Liver (tissue), 9 donors: ENCODE results near the gene TRMT44. TPM values are rescaled to one million over a fixed set of nuclear protein-coding genes. Genes with fewer than 3 reads are reported as not detected.

Experiments used
- DNase-seq: peaks from one replicate; pipeline ENCODE4 v3.0.0-alpha.2; 2017; ENCODE audit warnings: low spot score
- H3K27ac ChIP-seq, 2 donors: one replicate each; pipeline ENCODE4 v1.7.0; 2013; ENCODE audit warnings: inconsistent platforms in 2 of 2, low read length in 2 of 2, control low read depth in 1 of 2, low read depth in 1 of 2, mild to moderate bottlenecking in 1 of 2
- H3K27me3 ChIP-seq, 4 donors: one replicate each; pipeline versions ENCODE4 v1.6.1 to v1.7.0; 2013; ENCODE audit warnings: low read length in 3 of 4, inconsistent platforms in 1 of 4, mild to moderate bottlenecking in 1 of 4, moderate library complexity in 1 of 4; ENCODE audit not compliant: control insufficient read depth in 4 of 4, insufficient read depth in 4 of 4
- H3K36me3 ChIP-seq, 4 donors: one replicate each; pipeline versions ENCODE4 v1.6.1 to v1.7.0; 2013; ENCODE audit warnings: low read length in 3 of 4, mild to moderate bottlenecking in 3 of 4, low read depth in 1 of 4, moderate library complexity in 1 of 4; ENCODE audit not compliant: control insufficient read depth in 4 of 4, insufficient read depth in 3 of 4
- H3K4me1 ChIP-seq, 4 donors: one replicate each; pipeline versions ENCODE4 v1.6.1 to v1.7.0; 2013; ENCODE audit warnings: low read length in 3 of 4, mild to moderate bottlenecking in 3 of 4, moderate library complexity in 1 of 4; ENCODE audit not compliant: control insufficient read depth in 4 of 4, insufficient read depth in 4 of 4
- H3K4me3 ChIP-seq, 3 donors: one replicate each; pipeline versions ENCODE4 v1.6.1 to v1.7.0; 2013; ENCODE audit warnings: low read length in 3 of 3, control low read depth in 1 of 3, low read depth in 1 of 3, mild to moderate bottlenecking in 1 of 3
- H3K9ac ChIP-seq, 2 donors: one replicate each; pipeline ENCODE4 v1.7.0; 2013; ENCODE audit warnings: low read length in 2 of 2, mild to moderate bottlenecking in 2 of 2, moderate library complexity in 2 of 2, control low read depth in 1 of 2, low read depth in 1 of 2
- H3K9me3 ChIP-seq, 4 donors: one replicate each; pipeline versions ENCODE4 v1.6.1 to v1.7.0; 2013; ENCODE audit warnings: low read length in 3 of 4; ENCODE audit not compliant: control insufficient read depth in 4 of 4
- CTCF ChIP-seq: fragments of 150-350 bp; IDR thresholded peaks from 2 replicates; pipeline ENCODE4 v1.5.1; 2017; ENCODE audit warnings: improper control_type of control experiment, low read depth, low read length; ENCODE audit not compliant: missing input control
- EGR1 ChIP-seq, 2 donors: IDR thresholded peaks; 2 replicates each; pipeline ENCODE4 v1.6.1; 2016 to 2018; ENCODE audit warnings: antibody characterized with exemption in 2 of 2, low read depth in 2 of 2
- FOXA2 ChIP-seq: IDR thresholded peaks from 2 replicates; pipeline ENCODE4 v1.6.1; 2016; ENCODE audit warnings: antibody characterized with exemption
- JUND ChIP-seq, 2 donors: IDR thresholded peaks; 2 replicates each; pipeline ENCODE4 v1.6.1; 2016; ENCODE audit warnings: antibody characterized with exemption in 2 of 2
- NR2F2 ChIP-seq: IDR thresholded peaks from 2 replicates; pipeline ENCODE4 v1.6.1; 2016; ENCODE audit warnings: antibody characterized with exemption
- RAD21 ChIP-seq, 2 donors: IDR thresholded peaks; 2 replicates each; pipeline ENCODE4 v1.6.1; 2016; ENCODE audit warnings: antibody characterized with exemption in 2 of 2, mild to moderate bottlenecking in 2 of 2
- SP1 ChIP-seq: IDR thresholded peaks from 2 replicates; pipeline ENCODE4 v1.6.1; 2018; ENCODE audit warnings: antibody characterized with exemption, mild to moderate bottlenecking
- TAF1 ChIP-seq: conservative IDR thresholded peaks from 2 replicates; pipeline ENCODE4 v1.6.1; 2016; ENCODE audit warnings: antibody characterized with exemption, mild to moderate bottlenecking
- YY1 ChIP-seq: IDR thresholded peaks from 2 replicates; pipeline ENCODE4 v1.6.1; 2016; ENCODE audit warnings: antibody characterized with exemption, mild to moderate bottlenecking
- ZBTB33 ChIP-seq: IDR thresholded peaks from 2 replicates; pipeline ENCODE4 v1.6.1; 2016; ENCODE audit warnings: antibody characterized with exemption
- WGBS: extraction: QIAGEN DNeasy Blood & Tissue Kit; methylation state at CpG from one replicate; pipeline ENCODE4 v1.1.7; 2013; 5-methylcytosine and 5-hydroxymethylcytosine counted together
- polyA plus RNA-seq, 2 donors: library from polyadenylated mRNA; stranded (reverse) in 1 of 2; unstranded in 1 of 2; fragments of 200-250 nt in 1 of 2; fragments of >200 nt in 1 of 2; fragmentation: Nextera tagmentation in 1 of 2; extraction: Ambion mirVana in 1 of 2; gene quantifications; one replicate each; pipeline versions ENCODE4 v1.2.1 to v1.2.3, GENCODE V29; 2013 to 2015
- total RNA-seq, 2 donors: library from RNA; depleted of rRNA; stranded (reverse); fragments of >200 nt; gene quantifications; one replicate each; pipeline ENCODE4 v1.2.3, GENCODE V29; 2014
- donor health status: healthy.
- donor health status: healthy.
- donor health status: healthy.
- donor health status: healthy.
- donor health status: healthy.

The TRMT44 gene
- total and polyA plus RNA-seq, 4 donors: 3.0 to 16.0 (median 5.7) TPM

- peaks cover 8 to 63% (median 18%) of the 10 kb centered on the region in 4 donors for H3K36me3 ChIP-seq
- DNase-seq: no peak
Measured at GRCh38 chr4:8467016-8467415, 26.4 kb downstream of the TRMT44 start.

GRCh38 chr4:8468746-8469535, 28.4 kb downstream of the TRMT44 start:
- Histone ChIP-seq H3K9ac (no peak overlapping the region), H3K36me3 (peaks cover 8 to 56% (median 13%) of the 10 kb centered on the region in 4 donors), H3K27ac (no peak overlapping the region), H3K9me3 (no peaks in the 10 kb centered on the region), H3K27me3 (no peaks in the 10 kb centered on the region), H3K4me1 (no peaks in the 10 kb centered on the region), H3K4me3 (no peak overlapping the region)
- peak; percentile 74 for DNase-seq
- WGBS: 62% methylated on average over 21 of the region's 21 CpGs
- no peak for TF ChIP-seq TAF1
- TF ChIP-seq CTCF: peak; percentile 79
- peak; percentile 78 to 87 for TF ChIP-seq RAD21 (IDR thresholded peaks at IDR 0.05)
- no peak for TF ChIP-seq SP1

More at GRCh38 chr4:8467016-8467415, 26.4 kb downstream of the TRMT44 start:
- TF ChIP-seq JUND (IDR thresholded peaks at IDR 0.05) (no peak), FOXA2 (no peak), TAF1 (no peak), CTCF (no peak), ZBTB33 (no peak), YY1 (no peak), EGR1 (IDR thresholded peaks at IDR 0.05; ENCODE audit: low read depth in 2 of 2) (no peak), NR2F2 (no peak)
- H3K27me3 ChIP-seq: no peaks in the 10 kb centered on the region
- no peaks in the 10 kb centered on the region for H3K9me3 ChIP-seq
- H3K4me1 ChIP-seq: no peaks in the 10 kb centered on the region
- no peak overlapping the region for H3K27ac ChIP-seq
- WGBS: 97% methylated on average over 18 of the region's 18 CpGs
- no peak overlapping the region for H3K9ac ChIP-seq
- no peak overlapping the region for H3K4me3 ChIP-seq

- no peaks in the 10 kb centered on the region for H3K4me1 ChIP-seq
- H3K27me3 ChIP-seq: no peaks in the 10 kb centered on the region
- no peak for DNase-seq
- peaks cover 5 to 49% (median 13%) of the 10 kb centered on the region in 4 donors for H3K36me3 ChIP-seq
- WGBS: 96% methylated on average over 14 of the region's 14 CpGs
- no peak overlapping the region for H3K4me3 ChIP-seq
- TF ChIP-seq RAD21 (IDR thresholded peaks at IDR 0.05): no peak
- no peak overlapping the region for H3K9ac ChIP-seq
- H3K27ac ChIP-seq: no peak overlapping the region
- no peaks in the 10 kb centered on the region for H3K9me3 ChIP-seq
Measured at GRCh38 chr4:8469550-8469949, 29.0 kb downstream of the TRMT44 start.
